Endodermal cell (in vitro differentiated cells): ENCODE measurements around the gene APOOL. TPM values are rescaled to one million over a fixed set of nuclear protein-coding genes. Genes with fewer than 3 reads are reported as not detected.
"Not testable (repeated sequence)": the region's sequence is repeated elsewhere in the genome, so short reads cannot be mapped to it uniquely, and the experiment has no call there.

Source experiments
- DNase-seq: peaks from one replicate; pipeline ENCODE4 v3.0.0-alpha.2; 2017
- H3K27ac ChIP-seq: 2 replicates; pipeline ENCODE4 v1.5.1; 2013; ENCODE audit warnings: mild to moderate bottlenecking, low read depth, low read length, moderate library complexity
- H3K27me3 ChIP-seq: 2 replicates; pipeline ENCODE4 v1.6.1; 2013; ENCODE audit warnings: mild to moderate bottlenecking, low read length, moderate library complexity; ENCODE audit not compliant: insufficient read depth, control insufficient read depth, poor library complexity, severe bottlenecking
- H3K36me3 ChIP-seq: 2 replicates; pipeline ENCODE4 v1.7.0; 2013; ENCODE audit warnings: mild to moderate bottlenecking, low read length, moderate library complexity; ENCODE audit not compliant: control insufficient read depth, insufficient read depth
- H3K4me1 ChIP-seq: one replicate; pipeline ENCODE4 v1.7.0; 2013; ENCODE audit warnings: low read length; ENCODE audit not compliant: control insufficient read depth, insufficient read depth
- H3K4me3 ChIP-seq: 2 replicates; pipeline ENCODE4 v1.5.1; 2013; ENCODE audit warnings: mild to moderate bottlenecking, low read length, moderate library complexity
- H3K9ac ChIP-seq: 2 replicates; pipeline ENCODE4 v1.6.1; 2013; ENCODE audit warnings: mild to moderate bottlenecking, low read length, moderate library complexity; ENCODE audit not compliant: poor library complexity, severe bottlenecking; ENCODE audit errors: extremely low read depth
- H3K9me3 ChIP-seq: 2 replicates; pipeline ENCODE4 v1.6.1; 2013; ENCODE audit warnings: mild to moderate bottlenecking, low read length, moderate library complexity; ENCODE audit not compliant: control insufficient read depth
- H3K27ac Mint-ChIP-seq: 2 replicates; pipeline ENCODE4 v1.8.0; 2020; ENCODE audit warnings: mixed read lengths
- H3K27me3 Mint-ChIP-seq: 2 replicates; pipeline ENCODE4 v1.8.0; 2021; ENCODE audit warnings: mild to moderate bottlenecking, mixed read lengths; ENCODE audit not compliant: insufficient read depth
- H3K36me3 Mint-ChIP-seq: 2 replicates; pipeline ENCODE4 v1.8.0; 2020; ENCODE audit warnings: low read depth, mixed read lengths
- H3K4me1 Mint-ChIP-seq: 2 replicates; pipeline ENCODE4 v1.8.0; 2020; ENCODE audit warnings: mixed read lengths
- H3K4me3 Mint-ChIP-seq: 2 replicates; pipeline ENCODE4 v1.8.0; 2020; ENCODE audit warnings: mild to moderate bottlenecking, moderate library complexity, mixed read lengths
- H3K9me3 Mint-ChIP-seq: 2 replicates; pipeline ENCODE4 v1.8.0; 2020; ENCODE audit warnings: mild to moderate bottlenecking, mixed read lengths
- WGBS, 2 experiments: methylation state at CpG; one replicate each; pipeline versions ENCODE4 v1.1.5 to v1.1.7; 2013; ENCODE audit warnings: missing lambda C conversion rate in 2 of 2, mixed read lengths in 1 of 2; ENCODE audit not compliant: insufficient coverage in 1 of 2, insufficient read length in 1 of 2; 5-methylcytosine and 5-hydroxymethylcytosine counted together
- total RNA-seq, 2 donors: library from RNA; stranded (reverse); fragmentation: NEBNext Ultra II Directional in 1 of 2; extraction: Animal tissue kit (Norgen Biotek cat#: 25700) in 1 of 2; gene quantifications; 2 replicates in 1 of 2; 3 replicates in 1 of 2; pipeline ENCODE4 v1.2.1, GENCODE V29; 2021
- TF ChIP-seq, protein P1 (sequence below): fragments of 200-600 bp; sonication (generic); conservative IDR thresholded peaks from 2 replicates; pipeline ENCODE4 v1.5.0; 2021; ENCODE audit warnings: antibody characterized with exemption, mild to moderate bottlenecking

APOOL gene
- total RNA-seq, 2 donors from 2014 or later, result 14.3 to 14.8 TPM

DNA sequence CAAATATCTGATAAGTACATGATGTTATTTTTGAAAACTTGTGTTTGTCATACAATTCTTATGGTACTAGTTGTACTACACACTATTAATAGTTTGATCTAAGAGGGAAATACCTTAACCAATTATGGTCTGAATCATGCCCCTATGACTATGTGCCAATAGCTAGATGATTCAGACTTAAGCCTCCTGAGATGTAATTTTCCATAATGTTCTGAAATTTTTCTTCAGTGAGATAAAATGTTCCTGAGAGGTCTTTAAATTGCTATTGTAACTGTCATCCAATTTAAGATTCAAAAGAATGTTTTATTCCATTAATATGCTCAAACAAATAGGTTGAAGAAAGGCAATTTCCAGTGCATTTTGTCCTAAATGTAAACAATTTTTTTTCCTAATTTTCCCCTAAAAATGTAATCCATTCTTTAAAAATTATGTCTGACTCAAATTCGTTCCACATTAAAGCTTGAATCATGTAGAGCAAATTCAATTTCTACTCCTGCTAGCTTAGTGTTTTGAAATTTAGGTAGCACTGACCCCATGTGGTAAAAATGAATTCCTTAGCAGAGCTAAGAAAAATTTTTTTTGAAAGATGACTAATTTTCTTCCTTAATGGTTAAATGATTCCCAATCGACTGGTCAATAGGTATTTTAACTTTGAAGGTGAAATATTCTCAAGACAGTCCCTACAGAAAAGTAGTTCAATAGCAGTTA is 49.1 kb downstream of the APOOL start:
- no peaks in the 10 kb centered on the region for H3K9me3 ChIP-seq
- no peak overlapping the region for H3K27ac Mint-ChIP-seq
- H3K36me3 Mint-ChIP-seq, result peaks cover 4% of the 10 kb centered on the region
- WGBS, 2 experiments, result 88 to 100% methylated on average over 1 to 2 of the region's 2 CpGs
- no peak overlapping the region for H3K4me3 ChIP-seq
- DNase-seq, result no peak
- no peaks in the 10 kb centered on the region for H3K27me3 Mint-ChIP-seq
- no peaks in the 10 kb centered on the region for H3K4me1 Mint-ChIP-seq
- no peaks in the 10 kb centered on the region for H3K27me3 ChIP-seq
- no peaks in the 10 kb centered on the region for H3K36me3 ChIP-seq
- no peak overlapping the region for H3K9ac ChIP-seq
- H3K4me1 ChIP-seq, result no peaks in the 10 kb centered on the region
- H3K4me3 Mint-ChIP-seq, result no peak overlapping the region
- TF ChIP-seq, protein P1, sequence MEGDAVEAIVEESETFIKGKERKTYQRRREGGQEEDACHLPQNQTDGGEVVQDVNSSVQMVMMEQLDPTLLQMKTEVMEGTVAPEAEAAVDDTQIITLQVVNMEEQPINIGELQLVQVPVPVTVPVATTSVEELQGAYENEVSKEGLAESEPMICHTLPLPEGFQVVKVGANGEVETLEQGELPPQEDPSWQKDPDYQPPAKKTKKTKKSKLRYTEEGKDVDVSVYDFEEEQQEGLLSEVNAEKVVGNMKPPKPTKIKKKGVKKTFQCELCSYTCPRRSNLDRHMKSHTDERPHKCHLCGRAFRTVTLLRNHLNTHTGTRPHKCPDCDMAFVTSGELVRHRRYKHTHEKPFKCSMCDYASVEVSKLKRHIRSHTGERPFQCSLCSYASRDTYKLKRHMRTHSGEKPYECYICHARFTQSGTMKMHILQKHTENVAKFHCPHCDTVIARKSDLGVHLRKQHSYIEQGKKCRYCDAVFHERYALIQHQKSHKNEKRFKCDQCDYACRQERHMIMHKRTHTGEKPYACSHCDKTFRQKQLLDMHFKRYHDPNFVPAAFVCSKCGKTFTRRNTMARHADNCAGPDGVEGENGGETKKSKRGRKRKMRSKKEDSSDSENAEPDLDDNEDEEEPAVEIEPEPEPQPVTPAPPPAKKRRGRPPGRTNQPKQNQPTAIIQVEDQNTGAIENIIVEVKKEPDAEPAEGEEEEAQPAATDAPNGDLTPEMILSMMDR, result peak; percentile 39
- H3K9me3 Mint-ChIP-seq, result peaks cover 9% of the 10 kb centered on the region
- H3K27ac ChIP-seq, result no peak overlapping the region

DNA sequence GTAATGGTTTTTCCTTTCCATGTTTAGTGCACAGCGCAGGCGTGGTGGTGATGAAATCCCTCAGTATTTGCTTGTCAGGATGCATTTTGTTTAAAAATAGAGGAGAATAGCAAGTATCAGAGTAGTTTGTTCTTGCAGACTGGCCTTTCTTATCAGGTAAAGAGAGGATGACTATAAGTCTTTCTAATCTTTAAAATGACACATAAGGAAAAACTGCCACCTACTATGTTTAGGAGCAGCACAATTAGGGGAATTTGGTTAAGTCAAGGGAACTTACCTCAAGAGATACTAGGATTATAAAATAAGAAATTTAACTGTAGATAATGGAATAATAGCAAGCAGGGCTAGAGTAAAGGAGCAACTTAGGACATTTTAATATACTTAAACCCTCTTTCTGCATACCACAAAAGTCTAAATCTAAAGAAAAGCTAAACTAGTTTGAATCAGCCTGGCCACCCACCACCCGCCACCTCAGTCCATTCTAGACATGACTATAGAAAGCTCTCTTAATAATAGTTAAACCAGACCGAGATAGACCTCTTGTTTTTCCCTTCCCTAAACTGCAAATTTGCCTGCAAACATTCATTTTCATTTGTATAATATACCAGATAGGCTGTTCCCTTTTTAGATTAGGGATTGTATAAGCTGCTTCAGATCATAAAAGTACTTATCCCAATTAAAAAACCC is 62.0 kb downstream of the APOOL start:
- H3K27me3 Mint-ChIP-seq, result no peaks in the 10 kb centered on the region
- TF ChIP-seq, protein P1, result no peak
- H3K27ac ChIP-seq, result no peak overlapping the region
- H3K27ac Mint-ChIP-seq, result no peak overlapping the region
- H3K36me3 ChIP-seq, result no peaks in the 10 kb centered on the region
- no peaks in the 10 kb centered on the region for H3K4me1 ChIP-seq
- peaks cover 49% of the 10 kb centered on the region for H3K9me3 Mint-ChIP-seq
- H3K9me3 ChIP-seq, result no peaks in the 10 kb centered on the region
- H3K9ac ChIP-seq, result no peak overlapping the region
- WGBS, 2 experiments, result 71% methylated on average over 4 of the region's 4 CpGs; no CpG with 5 or more reads in 1 of the 2 experiments
- no peaks in the 10 kb centered on the region for H3K4me1 Mint-ChIP-seq
- no peak overlapping the region for H3K4me3 ChIP-seq
- peaks cover 35% of the 10 kb centered on the region for H3K36me3 Mint-ChIP-seq
- DNase-seq, result no peak
- H3K4me3 Mint-ChIP-seq, result no peak overlapping the region
- no peaks in the 10 kb centered on the region for H3K27me3 ChIP-seq

DNA sequence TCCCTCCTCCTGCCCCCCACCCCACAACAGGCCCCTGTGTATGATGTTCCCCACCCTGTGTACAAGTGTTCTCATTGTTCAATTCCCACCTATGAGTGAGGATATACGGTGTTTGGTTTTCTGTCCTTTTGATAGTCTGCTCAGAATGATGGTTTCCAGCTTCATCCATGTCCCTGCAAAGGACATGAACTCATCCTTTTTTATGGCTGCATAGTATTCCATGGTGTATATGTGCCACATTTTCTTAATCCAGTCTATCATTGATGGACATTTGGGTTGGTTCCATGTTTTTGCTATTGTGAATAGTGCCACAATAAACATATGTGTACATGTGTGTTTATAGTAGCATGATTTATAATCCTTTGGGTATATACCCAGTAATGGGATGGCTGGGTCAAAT is 73.6 kb downstream of the APOOL start:
- not testable (repeated sequence) for H3K9me3 ChIP-seq, H3K4me3 Mint-ChIP-seq, H3K36me3 ChIP-seq, H3K27ac ChIP-seq, H3K4me1 Mint-ChIP-seq, H3K4me3 ChIP-seq, H3K27me3 ChIP-seq, H3K27ac Mint-ChIP-seq, H3K9ac ChIP-seq, H3K27me3 Mint-ChIP-seq, DNase-seq, H3K4me1 ChIP-seq
- peaks cover 46% of the 10 kb centered on the region for H3K9me3 Mint-ChIP-seq
- peaks cover 34% of the 10 kb centered on the region for H3K36me3 Mint-ChIP-seq
- no CpG with 5 or more reads among the region's 1 CpG for WGBS, 2 experiments
